Measurements from ENCODE around the gene FNBP1L. TPM values are rescaled to one million over a fixed set of nuclear protein-coding genes. Genes with fewer than 3 reads are reported as not detected.

FNBP1L gene
- total RNA-seq, 1 experiment from 2014 or later, result 33.4 TPM

- no peak for TF ChIP-seq CTCF (IDR thresholded peaks at IDR 0.05; ENCODE audit: insufficient read depth in 1 of 2, low read depth in 1 of 2, low read length in 1 of 2, severe bottlenecking in 1 of 2, unreplicated experiment in 1 of 2)
- H3K27me3 ChIP-seq (replicated peaks; ENCODE audit: control insufficient read depth, insufficient read depth, low read length), result no peaks in the 10 kb centered on the region
- no peaks in the 10 kb centered on the region for H3K9me3 ChIP-seq
- H3K4me3 ChIP-seq (ENCODE audit: low read depth, low read length), result no peak overlapping the region
- no peaks in the 10 kb centered on the region for H3K36me3 ChIP-seq (ENCODE audit: control insufficient read depth, insufficient read depth, low read length)
- H3K4me1 ChIP-seq, result no peaks in the 10 kb centered on the region
- Mint-ChIP-seq H3K36me3 (ENCODE audit: insufficient read depth, unreplicated experiment) (peaks cover 4% of the 10 kb centered on the region), H3K27ac (ENCODE audit: unreplicated experiment) (no peak overlapping the region), H3K4me1 (ENCODE audit: low read depth, unreplicated experiment) (no peaks in the 10 kb centered on the region), H3K27me3 (ENCODE audit: insufficient read depth, unreplicated experiment) (no peaks in the 10 kb centered on the region), H3K9me3 (ENCODE audit: unreplicated experiment) (no peaks in the 10 kb centered on the region), H3K4me3 (ENCODE audit: unreplicated experiment) (no peak overlapping the region)
- CTCF ChIA-PET, result no interaction called here
- DNase-seq, result no peak
- POLR2A ChIA-PET, result no interaction called here
- BruUV-seq (replicated peaks), result no TSS peak
- intact Hi-C loops (cut with micrococcal nuclease; ENCODE audit: unreplicated experiment), result no loop called here
These were observed 93.1 kb downstream of the FNBP1L start for GRCh38 chr1:93541045-93541444.

DNA sequence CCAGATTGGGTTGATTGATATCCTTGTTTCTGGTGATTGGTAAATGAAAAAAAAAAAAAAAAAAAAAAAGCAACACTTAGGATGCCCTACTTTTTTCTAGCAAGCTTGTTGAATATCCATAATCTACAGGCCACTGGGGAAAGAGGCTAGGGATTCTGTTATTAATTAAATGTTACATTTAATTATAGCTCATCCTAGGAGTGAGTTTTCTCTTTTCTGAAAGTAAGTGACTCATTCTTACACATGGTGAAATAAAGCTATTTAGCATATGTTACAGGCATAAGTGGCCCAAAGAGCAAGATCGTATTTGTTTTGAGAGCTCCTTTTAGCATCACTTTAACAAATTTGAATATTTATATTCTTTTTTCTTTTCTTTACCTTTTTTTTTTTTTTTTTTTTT, 94.5 kb downstream of the FNBP1L start:
- H3K27ac Mint-ChIP-seq (ENCODE audit: unreplicated experiment), result no peak overlapping the region
- intact Hi-C loops (cut with micrococcal nuclease; ENCODE audit: unreplicated experiment), result no loop called here
- no peak overlapping the region for H3K4me3 Mint-ChIP-seq (ENCODE audit: unreplicated experiment)
- ChIA-PET CTCF (interaction anchor here (0.6 kb wide), 1 partner anchor 87 kb away, joined by 9 read pairs; no protein-coding TSS in a partner anchor), POLR2A (no interaction called here)
- Histone ChIP-seq H3K9me3 (no peaks in the 10 kb centered on the region), H3K36me3 (ENCODE audit: control insufficient read depth, insufficient read depth, low read length) (no peaks in the 10 kb centered on the region), H3K27me3 (replicated peaks; ENCODE audit: control insufficient read depth, insufficient read depth, low read length) (no peaks in the 10 kb centered on the region), H3K4me3 (ENCODE audit: low read depth, low read length) (no peak overlapping the region), H3K4me1 (no peaks in the 10 kb centered on the region)
- DNase-seq, result no peak
- TF ChIP-seq CTCF (IDR thresholded peaks at IDR 0.05; ENCODE audit: insufficient read depth in 1 of 2, low read depth in 1 of 2, low read length in 1 of 2, severe bottlenecking in 1 of 2, unreplicated experiment in 1 of 2), result no peak
- no peaks in the 10 kb centered on the region for H3K9me3 Mint-ChIP-seq (ENCODE audit: unreplicated experiment)
- H3K4me1 Mint-ChIP-seq (ENCODE audit: low read depth, unreplicated experiment), result no peaks in the 10 kb centered on the region
- peaks cover 11% of the 10 kb centered on the region for H3K36me3 Mint-ChIP-seq (ENCODE audit: insufficient read depth, unreplicated experiment)
- BruUV-seq (replicated peaks), result no TSS peak
- no peaks in the 10 kb centered on the region for H3K27me3 Mint-ChIP-seq (ENCODE audit: insufficient read depth, unreplicated experiment)

- no peak overlapping the region for H3K4me3 Mint-ChIP-seq (ENCODE audit: unreplicated experiment)
- no peak overlapping the region for H3K27ac Mint-ChIP-seq (ENCODE audit: unreplicated experiment)
- intact Hi-C loops (cut with micrococcal nuclease; ENCODE audit: unreplicated experiment), result no loop called here
- BruUV-seq (replicated peaks), result no TSS peak
- no peaks in the 10 kb centered on the region for H3K27me3 Mint-ChIP-seq (ENCODE audit: insufficient read depth, unreplicated experiment)
- no peak for DNase-seq
- Histone ChIP-seq H3K27me3 (replicated peaks; ENCODE audit: control insufficient read depth, insufficient read depth, low read length) (no peaks in the 10 kb centered on the region), H3K4me1 (no peaks in the 10 kb centered on the region), H3K9me3 (no peaks in the 10 kb centered on the region), H3K36me3 (ENCODE audit: control insufficient read depth, insufficient read depth, low read length) (no peaks in the 10 kb centered on the region), H3K4me3 (ENCODE audit: low read depth, low read length) (no peak overlapping the region)
- H3K9me3 Mint-ChIP-seq (ENCODE audit: unreplicated experiment), result no peaks in the 10 kb centered on the region
- peaks cover 31% of the 10 kb centered on the region for H3K36me3 Mint-ChIP-seq (ENCODE audit: insufficient read depth, unreplicated experiment)
- ChIA-PET POLR2A (no interaction called here), CTCF (no interaction called here)
- no peaks in the 10 kb centered on the region for H3K4me1 Mint-ChIP-seq (ENCODE audit: low read depth, unreplicated experiment)
- TF ChIP-seq CTCF (IDR thresholded peaks at IDR 0.05; ENCODE audit: insufficient read depth in 1 of 2, low read depth in 1 of 2, low read length in 1 of 2, severe bottlenecking in 1 of 2, unreplicated experiment in 1 of 2), result no peak
These were observed 98.4 kb downstream of the FNBP1L start for GRCh38 chr1:93546162-93546863.

Measured in Caco-2 (cell line).